Measurements from ENCODE around the gene GNAL.
"Not testable (repeated sequence)": the region's sequence is repeated elsewhere in the genome, so short reads cannot be mapped to it uniquely, and the experiment has no call there.

GNAL gene

GRCh38 chr18:11851806-11852337 lies 162.8 kb downstream of the GNAL start:
- intact Hi-C loops (cut with micrococcal nuclease): loop anchor here (2.0 kb wide), 3 partner anchors 57 to 457 kb away; partner anchors contain the start of genes IMPA2, MPPE1 and TUBB6
- H3K36me3 Mint-ChIP-seq (ENCODE audit: low read depth): peaks cover 32% of the 10 kb centered on the region
- peak overlapping the region; percentile 100 for H3K4me3 Mint-ChIP-seq
- H3K27ac Mint-ChIP-seq: peak overlapping the region; percentile 99
- H3K27me3 Mint-ChIP-seq: peaks cover 8% of the 10 kb centered on the region
- no peaks in the 10 kb centered on the region for H3K9me3 Mint-ChIP-seq
- peaks cover 42% of the 10 kb centered on the region for H3K4me1 Mint-ChIP-seq (ENCODE audit: low read depth)

GRCh38 chr18:11854554-11854953 lies 165.5 kb downstream of the GNAL start:
- intact Hi-C loops (cut with micrococcal nuclease): not testable (repeated sequence)

GRCh38 chr18:11857177-11857887 lies 168.3 kb downstream of the GNAL start:
- H3K4me1 Mint-ChIP-seq (ENCODE audit: low read depth): peaks cover 68% of the 10 kb centered on the region
- intact Hi-C loops (cut with micrococcal nuclease): loop anchor here (5.0 kb wide), 1 partner anchor 35 kb away; no protein-coding TSS in a partner anchor
- no peaks in the 10 kb centered on the region for H3K9me3 Mint-ChIP-seq
- H3K36me3 Mint-ChIP-seq (ENCODE audit: low read depth): peaks cover 16% of the 10 kb centered on the region
- no peaks in the 10 kb centered on the region for H3K27me3 Mint-ChIP-seq
- H3K4me3 Mint-ChIP-seq: no peak overlapping the region
- peak overlapping the region; percentile 81 for H3K27ac Mint-ChIP-seq

More at GRCh38 chr18:11854554-11854953, 165.5 kb downstream of the GNAL start:
- not testable (repeated sequence) for H3K4me3 Mint-ChIP-seq, H3K27ac Mint-ChIP-seq, H3K9me3 Mint-ChIP-seq, H3K27me3 Mint-ChIP-seq
- Mint-ChIP-seq H3K36me3 (ENCODE audit: low read depth) (peaks cover 32% of the 10 kb centered on the region), H3K4me1 (ENCODE audit: low read depth) (peaks cover 63% of the 10 kb centered on the region)

- Mint-ChIP-seq H3K27me3 (peaks cover 2% of the 10 kb centered on the region), H3K4me1 (ENCODE audit: low read depth) (peaks cover 62% of the 10 kb centered on the region), H3K27ac (peak overlapping the region; percentile 24), H3K36me3 (ENCODE audit: low read depth) (peaks cover 10% of the 10 kb centered on the region), H3K4me3 (no peak overlapping the region), H3K9me3 (no peaks in the 10 kb centered on the region)
- intact Hi-C loops (cut with micrococcal nuclease): loop anchor here (5.0 kb wide), 1 partner anchor 33 kb away; no protein-coding TSS in a partner anchor
Observed at GRCh38 chr18:11859282-11859830, 170.3 kb downstream of the GNAL start.

GRCh38 chr18:11859903-11860407 lies 170.9 kb downstream of the GNAL start:
- intact Hi-C loops (cut with micrococcal nuclease): loop anchor here (5.0 kb wide), 1 partner anchor 32 kb away; no protein-coding TSS in a partner anchor
- Mint-ChIP-seq H3K4me1 (ENCODE audit: low read depth) (peaks cover 58% of the 10 kb centered on the region), H3K4me3 (peak overlapping the region; percentile 24), H3K36me3 (ENCODE audit: low read depth) (peaks cover 5% of the 10 kb centered on the region), H3K27me3 (peaks cover 5% of the 10 kb centered on the region), H3K9me3 (no peaks in the 10 kb centered on the region), H3K27ac (peak overlapping the region; percentile 24)

GRCh38 chr18:11860594-11861450 lies 171.8 kb downstream of the GNAL start:
- Mint-ChIP-seq H3K27ac (no peak overlapping the region), H3K4me1 (ENCODE audit: low read depth) (peaks cover 52% of the 10 kb centered on the region), H3K4me3 (no peak overlapping the region), H3K27me3 (peaks cover 9% of the 10 kb centered on the region), H3K36me3 (ENCODE audit: low read depth) (no peaks in the 10 kb centered on the region), H3K9me3 (no peaks in the 10 kb centered on the region)
- intact Hi-C loops (cut with micrococcal nuclease): no loop called here

- Mint-ChIP-seq H3K9me3 (no peaks in the 10 kb centered on the region), H3K27me3 (peaks cover 13% of the 10 kb centered on the region)
- intact Hi-C loops (cut with micrococcal nuclease): no loop called here
Observed at GRCh38 chr18:11861583-11862288, 172.7 kb downstream of the GNAL start.

GRCh38 chr18:11862468-11863137 lies 173.5 kb downstream of the GNAL start:
- Mint-ChIP-seq H3K4me1 (ENCODE audit: low read depth) (peaks cover 36% of the 10 kb centered on the region), H3K27ac (peak overlapping the region; percentile 7), H3K36me3 (ENCODE audit: low read depth) (no peaks in the 10 kb centered on the region), H3K9me3 (no peaks in the 10 kb centered on the region), H3K4me3 (no peak overlapping the region), H3K27me3 (peaks cover 13% of the 10 kb centered on the region)
- intact Hi-C loops (cut with micrococcal nuclease): no loop called here

More at GRCh38 chr18:11861583-11862288, 172.7 kb downstream of the GNAL start:
- peaks cover 44% of the 10 kb centered on the region for H3K4me1 Mint-ChIP-seq (ENCODE audit: low read depth)
- no peaks in the 10 kb centered on the region for H3K36me3 Mint-ChIP-seq (ENCODE audit: low read depth)
- H3K27ac Mint-ChIP-seq: no peak overlapping the region
- H3K4me3 Mint-ChIP-seq: no peak overlapping the region

- H3K4me1 Mint-ChIP-seq (ENCODE audit: low read depth): peaks cover 17% of the 10 kb centered on the region
- no peaks in the 10 kb centered on the region for H3K36me3 Mint-ChIP-seq (ENCODE audit: low read depth)
- no peak overlapping the region for H3K27ac Mint-ChIP-seq
- no peak overlapping the region for H3K4me3 Mint-ChIP-seq
- peaks cover 13% of the 10 kb centered on the region for H3K27me3 Mint-ChIP-seq
- H3K9me3 Mint-ChIP-seq: no peaks in the 10 kb centered on the region
- intact Hi-C loops (cut with micrococcal nuclease): no loop called here
Observed at GRCh38 chr18:11864471-11864870, 175.4 kb downstream of the GNAL start.

GRCh38 chr18:11865071-11865470 lies 176.0 kb downstream of the GNAL start:
- no peaks in the 10 kb centered on the region for H3K9me3 Mint-ChIP-seq
- H3K4me3 Mint-ChIP-seq: no peak overlapping the region
- H3K36me3 Mint-ChIP-seq (ENCODE audit: low read depth): no peaks in the 10 kb centered on the region
- peaks cover 12% of the 10 kb centered on the region for H3K4me1 Mint-ChIP-seq (ENCODE audit: low read depth)
- intact Hi-C loops (cut with micrococcal nuclease): no loop called here
- peaks cover 14% of the 10 kb centered on the region for H3K27me3 Mint-ChIP-seq
- no peak overlapping the region for H3K27ac Mint-ChIP-seq

- intact Hi-C loops (cut with micrococcal nuclease): no loop called here
- H3K4me1 Mint-ChIP-seq (ENCODE audit: low read depth): peaks cover 8% of the 10 kb centered on the region
- no peaks in the 10 kb centered on the region for H3K36me3 Mint-ChIP-seq (ENCODE audit: low read depth)
- no peaks in the 10 kb centered on the region for H3K9me3 Mint-ChIP-seq
- peaks cover 17% of the 10 kb centered on the region for H3K27me3 Mint-ChIP-seq
- no peak overlapping the region for H3K4me3 Mint-ChIP-seq
- H3K27ac Mint-ChIP-seq: no peak overlapping the region
Observed at GRCh38 chr18:11866329-11866728, 177.3 kb downstream of the GNAL start.

GRCh38 chr18:11866764-11867163 lies 177.7 kb downstream of the GNAL start:
- intact Hi-C loops (cut with micrococcal nuclease): no loop called here
- H3K27me3 Mint-ChIP-seq: peaks cover 18% of the 10 kb centered on the region
- no peak overlapping the region for H3K4me3 Mint-ChIP-seq
- no peaks in the 10 kb centered on the region for H3K9me3 Mint-ChIP-seq
- H3K4me1 Mint-ChIP-seq (ENCODE audit: low read depth): peaks cover 7% of the 10 kb centered on the region
- H3K36me3 Mint-ChIP-seq (ENCODE audit: low read depth): no peaks in the 10 kb centered on the region
- H3K27ac Mint-ChIP-seq: no peak overlapping the region

- Mint-ChIP-seq H3K9me3 (no peaks in the 10 kb centered on the region), H3K27me3 (peaks cover 22% of the 10 kb centered on the region), H3K27ac (no peak overlapping the region), H3K4me3 (no peak overlapping the region), H3K4me1 (ENCODE audit: low read depth) (peaks cover 5% of the 10 kb centered on the region), H3K36me3 (ENCODE audit: low read depth) (no peaks in the 10 kb centered on the region)
- intact Hi-C loops (cut with micrococcal nuclease): no loop called here
Observed at GRCh38 chr18:11868230-11868629, 179.2 kb downstream of the GNAL start.

All from dendritic cell treated with granulocyte-macrophage colony-stimulating factor and Interleukin-4, amounts not matched to agents 40 ng/mL and 50 ng/mL, for 4 days (primary cell).